Measurements from ENCODE around the gene RLF.

- TF ChIP-seq POLR2A (IDR thresholded peaks at IDR 0.05) = no peak
- TF ChIP-seq, protein P1, sequence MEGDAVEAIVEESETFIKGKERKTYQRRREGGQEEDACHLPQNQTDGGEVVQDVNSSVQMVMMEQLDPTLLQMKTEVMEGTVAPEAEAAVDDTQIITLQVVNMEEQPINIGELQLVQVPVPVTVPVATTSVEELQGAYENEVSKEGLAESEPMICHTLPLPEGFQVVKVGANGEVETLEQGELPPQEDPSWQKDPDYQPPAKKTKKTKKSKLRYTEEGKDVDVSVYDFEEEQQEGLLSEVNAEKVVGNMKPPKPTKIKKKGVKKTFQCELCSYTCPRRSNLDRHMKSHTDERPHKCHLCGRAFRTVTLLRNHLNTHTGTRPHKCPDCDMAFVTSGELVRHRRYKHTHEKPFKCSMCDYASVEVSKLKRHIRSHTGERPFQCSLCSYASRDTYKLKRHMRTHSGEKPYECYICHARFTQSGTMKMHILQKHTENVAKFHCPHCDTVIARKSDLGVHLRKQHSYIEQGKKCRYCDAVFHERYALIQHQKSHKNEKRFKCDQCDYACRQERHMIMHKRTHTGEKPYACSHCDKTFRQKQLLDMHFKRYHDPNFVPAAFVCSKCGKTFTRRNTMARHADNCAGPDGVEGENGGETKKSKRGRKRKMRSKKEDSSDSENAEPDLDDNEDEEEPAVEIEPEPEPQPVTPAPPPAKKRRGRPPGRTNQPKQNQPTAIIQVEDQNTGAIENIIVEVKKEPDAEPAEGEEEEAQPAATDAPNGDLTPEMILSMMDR (IDR thresholded peaks at IDR 0.05) = no peak
Observed at GRCh38 chr1:40221977-40222772, 61.0 kb downstream of the RLF start.

Data from testis (tissue), 2 donors.